DOHH2 (cell line): Measurements from ENCODE around the gene TBKBP1.

Experiments
- H3F3A ChIP-seq: fragments of 200-600 bp; sonication (generic), shearing (Covaris generic); 2 replicates; pipeline ENCODE4 v1.6.0; 2016; ENCODE audit warnings: antibody characterized with exemption, mild to moderate bottlenecking; ENCODE audit not compliant: control insufficient read depth, insufficient read depth
- H3K27ac ChIP-seq: fragments of 200-600 bp; sonication (generic); 2 replicates; pipeline ENCODE4 v1.5.1; 2014; ENCODE audit warnings: low read depth, mild to moderate bottlenecking, low read length, moderate library complexity
- H3K27me3 ChIP-seq: fragments of 200-600 bp; sonication (generic); 2 replicates; pipeline ENCODE4 v1.6.1; 2014; ENCODE audit warnings: mild to moderate bottlenecking, low read length, mixed read lengths; ENCODE audit not compliant: control insufficient read depth
- H3K36me3 ChIP-seq: fragments of 200-600 bp; sonication (generic); 2 replicates; pipeline ENCODE4 v1.6.1; 2014; ENCODE audit warnings: mild to moderate bottlenecking, low read length, moderate library complexity, mixed read lengths; ENCODE audit not compliant: control insufficient read depth
- H3K4me1 ChIP-seq: fragments of 200-600 bp; sonication (generic); 2 replicates; pipeline ENCODE4 v1.6.1; 2014; ENCODE audit warnings: mild to moderate bottlenecking, low read length, mixed read lengths; ENCODE audit not compliant: control insufficient read depth
- H3K4me2 ChIP-seq: fragments of 200-600 bp; sonication (generic); 2 replicates; pipeline ENCODE4 v1.6.0; 2014; ENCODE audit warnings: mild to moderate bottlenecking, low read length, moderate library complexity
- H3K4me3 ChIP-seq: fragments of 200-600 bp; sonication (generic); 2 replicates; pipeline ENCODE4 v1.5.1; 2014; ENCODE audit warnings: mild to moderate bottlenecking, low read length, mixed read lengths
- H3K79me2 ChIP-seq: fragments of 200-600 bp; sonication (generic); 2 replicates; pipeline ENCODE4 v1.6.1; 2014; ENCODE audit warnings: mild to moderate bottlenecking, low read length, mixed read lengths; ENCODE audit not compliant: control insufficient read depth
- H3K9me2 ChIP-seq: fragments of 200-600 bp; sonication (generic); replicated peaks from 2 replicates; pipeline ENCODE4 v1.6.1; 2014; ENCODE audit warnings: mild to moderate bottlenecking, low read length, mixed read lengths; ENCODE audit not compliant: control insufficient read depth
- H3K9me3 ChIP-seq: fragments of 200-600 bp; sonication (generic); 2 replicates; pipeline ENCODE4 v1.6.1; 2014; ENCODE audit warnings: antibody characterized with exemption, low read length, mixed read lengths; ENCODE audit not compliant: control insufficient read depth, insufficient read depth
- H4K20me1 ChIP-seq: fragments of 200-600 bp; sonication (generic); 2 replicates; pipeline ENCODE4 v1.6.0; 2014; ENCODE audit warnings: low read depth, mild to moderate bottlenecking, antibody characterized with exemption, low read length, moderate library complexity; ENCODE audit not compliant: control insufficient read depth, insufficient read depth
- CTCF ChIP-seq: fragments of 200-600 bp; sonication (generic); IDR thresholded peaks from one replicate; pipeline ENCODE4 v1.5.1; 2014; ENCODE audit warnings: antibody characterized with exemption, mild to moderate bottlenecking, low read depth, low read length; ENCODE audit not compliant: poor library complexity, severe bottlenecking
- EZH2phosphoT487 ChIP-seq: fragments of 200-600 bp; sonication (generic); IDR thresholded peaks from 2 replicates; pipeline ENCODE4 v1.6.1; 2017; ENCODE audit warnings: borderline replicate concordance, mild to moderate bottlenecking, antibody characterized with exemption, low read length, moderate library complexity, mixed read lengths

TBKBP1 gene

GRCh38 chr17:47652570-47652969 lies 41.4 kb upstream of the TBKBP1 start:
- 0 out of 2 replicates have a peak overlapping the region, but pooled peaks have one; percentile 70 for H3K27ac ChIP-seq
- H3K79me2 ChIP-seq = peaks cover 87% of the 10 kb centered on the region
- H3K36me3 ChIP-seq = peaks cover 76% of the 10 kb centered on the region
- H3K4me1 ChIP-seq = peaks cover 75% of the 10 kb centered on the region
- peak overlapping the region; percentile 78 for H3K4me2 ChIP-seq
- H3K9me2 ChIP-seq = no peaks in the 10 kb centered on the region
- peak overlapping the region; percentile 75 for H3K4me3 ChIP-seq
- TF ChIP-seq EZH2phosphoT487 = no peak
- no peaks in the 10 kb centered on the region for H3K27me3 ChIP-seq
- peaks cover 42% of the 10 kb centered on the region for H4K20me1 ChIP-seq
- H3K9me3 ChIP-seq = no peaks in the 10 kb centered on the region
- H3F3A ChIP-seq = peaks cover 21% of the 10 kb centered on the region

- TF ChIP-seq CTCF = no peak
- no peak overlapping the region for H3K27ac ChIP-seq
- H4K20me1 ChIP-seq = peaks cover 49% of the 10 kb centered on the region
- H3K9me3 ChIP-seq = no peaks in the 10 kb centered on the region
- peaks cover 75% of the 10 kb centered on the region for H3K4me1 ChIP-seq
- no peaks in the 10 kb centered on the region for H3K9me2 ChIP-seq
- no peaks in the 10 kb centered on the region for H3K27me3 ChIP-seq
- H3K4me3 ChIP-seq = peak overlapping the region; percentile 14; the same call in 1 of the 2 replicates
- H3K79me2 ChIP-seq = peaks cover 87% of the 10 kb centered on the region
- H3K36me3 ChIP-seq = peaks cover 85% of the 10 kb centered on the region
- peaks cover 26% of the 10 kb centered on the region for H3F3A ChIP-seq
- H3K4me2 ChIP-seq = peak overlapping the region; percentile 78
Observed at GRCh38 chr17:47653442-47653841, 40.5 kb upstream of the TBKBP1 start.

GRCh38 chr17:47654991-47655390 lies 39.0 kb upstream of the TBKBP1 start:
- no peak for TF ChIP-seq EZH2phosphoT487
- TF ChIP-seq CTCF = no peak
- peaks cover 51% of the 10 kb centered on the region for H4K20me1 ChIP-seq
- H3K9me2 ChIP-seq = no peaks in the 10 kb centered on the region
- no peaks in the 10 kb centered on the region for H3K9me3 ChIP-seq
- peaks cover 91% of the 10 kb centered on the region for H3K79me2 ChIP-seq
- H3K4me1 ChIP-seq = peaks cover 85% of the 10 kb centered on the region
- H3K4me3 ChIP-seq = no peak overlapping the region
- peaks cover 91% of the 10 kb centered on the region for H3K36me3 ChIP-seq
- no peak overlapping the region for H3K27ac ChIP-seq
- H3F3A ChIP-seq = peaks cover 26% of the 10 kb centered on the region
- peak overlapping the region; percentile 5; the same call in 1 of the 2 replicates for H3K4me2 ChIP-seq
- H3K27me3 ChIP-seq = no peaks in the 10 kb centered on the region

- Histone ChIP-seq H3K4me2 (peak overlapping the region; percentile 52), H3K79me2 (peaks cover 88% of the 10 kb centered on the region), H3K4me3 (peak overlapping the region; percentile 51)
Observed at GRCh38 chr17:47660064-47660492, 33.9 kb upstream of the TBKBP1 start.

More at GRCh38 chr17:47660064-47660492, 33.9 kb upstream of the TBKBP1 start:
- peaks cover 50% of the 10 kb centered on the region for H3F3A ChIP-seq
- peak overlapping the region; percentile 60 for H3K27ac ChIP-seq
- H3K9me2 ChIP-seq = no peaks in the 10 kb centered on the region
- no peak for TF ChIP-seq EZH2phosphoT487
- no peak for TF ChIP-seq CTCF
- no peaks in the 10 kb centered on the region for H3K27me3 ChIP-seq
- peaks cover 97% of the 10 kb centered on the region for H3K36me3 ChIP-seq
- H3K9me3 ChIP-seq = no peaks in the 10 kb centered on the region
- H4K20me1 ChIP-seq = peaks cover 35% of the 10 kb centered on the region
- peaks cover 96% of the 10 kb centered on the region for H3K4me1 ChIP-seq
